Trophoblast cell (in vitro differentiated cells and primary cell): ENCODE results near the gene TMEM87B.
A peak's percentile ranks its signal among the peaks of the same experiment; 100 is the strongest.
"Not testable (repeated sequence)": the region's sequence is repeated elsewhere in the genome, so short reads cannot be mapped to it uniquely, and the experiment has no call there.

ENCODE experiments used
- DNase-seq, 2 donors: peaks; one replicate each; pipeline ENCODE4 v3.0.0-alpha.2; 2016
- H2AFZ ChIP-seq: 2 replicates; pipeline ENCODE4 v1.6.1; 2013; ENCODE audit warnings: low read length, moderate library complexity, mild to moderate bottlenecking; ENCODE audit not compliant: insufficient read depth, poor library complexity
- H2AK5ac ChIP-seq: 2 replicates; pipeline ENCODE4 v1.6.1; 2013; ENCODE audit warnings: mild to moderate bottlenecking, low read length
- H2BK120ac ChIP-seq: 2 replicates; pipeline ENCODE4 v1.6.1; 2013; ENCODE audit warnings: low read length, mild to moderate bottlenecking, moderate library complexity; ENCODE audit not compliant: insufficient read depth, poor library complexity
- H2BK12ac ChIP-seq: 2 replicates; pipeline ENCODE4 v1.6.1; 2013; ENCODE audit warnings: mild to moderate bottlenecking, low read length, moderate library complexity
- H2BK5ac ChIP-seq: 2 replicates; pipeline ENCODE4 v1.6.1; 2013; ENCODE audit warnings: low read length, low read depth, moderate library complexity, mild to moderate bottlenecking; ENCODE audit not compliant: poor library complexity
- H3K14ac ChIP-seq: 2 replicates; pipeline ENCODE4 v1.6.1; 2013; ENCODE audit warnings: mild to moderate bottlenecking, low read length
- H3K18ac ChIP-seq: 2 replicates; pipeline ENCODE4 v1.6.1; 2013; ENCODE audit warnings: mild to moderate bottlenecking, low read length
- H3K23ac ChIP-seq: 2 replicates; pipeline ENCODE4 v1.6.1; 2013; ENCODE audit warnings: low read length
- H3K27ac ChIP-seq: 2 replicates; pipeline ENCODE4 v1.5.1; 2013; ENCODE audit warnings: low read depth, mild to moderate bottlenecking, inconsistent platforms, low read length, moderate library complexity
- H3K27me3 ChIP-seq: 2 replicates; pipeline ENCODE4 v1.6.1; 2013; ENCODE audit warnings: inconsistent platforms, mild to moderate bottlenecking, low read length, moderate library complexity; ENCODE audit not compliant: insufficient read depth
- H3K36me3 ChIP-seq, 2 experiments: 1 replicate in 1 of 2; 2 replicates in 1 of 2; pipeline ENCODE4 v1.6.1; 2013; ENCODE audit warnings: low read length in 2 of 2, mild to moderate bottlenecking in 2 of 2, moderate library complexity in 1 of 2; ENCODE audit not compliant: insufficient read depth in 2 of 2, control insufficient read depth in 1 of 2
- H3K4ac ChIP-seq: 2 replicates; pipeline ENCODE4 v1.6.1; 2013; ENCODE audit warnings: low read depth, mild to moderate bottlenecking, low read length, moderate library complexity
- H3K4me1 ChIP-seq, 2 experiments: 1 replicate in 1 of 2; 2 replicates in 1 of 2; pipeline ENCODE4 v1.6.1; 2013; ENCODE audit warnings: low read length in 2 of 2, mild to moderate bottlenecking in 2 of 2, moderate library complexity in 1 of 2; ENCODE audit not compliant: insufficient read depth in 2 of 2, control insufficient read depth in 1 of 2
- H3K4me2 ChIP-seq: 2 replicates; pipeline ENCODE4 v1.6.1; 2013; ENCODE audit warnings: inconsistent platforms, mild to moderate bottlenecking, low read length, moderate library complexity
- H3K4me3 ChIP-seq: 2 replicates; pipeline ENCODE4 v1.5.1; 2013; ENCODE audit warnings: mild to moderate bottlenecking, low read depth, low read length, inconsistent platforms
- H3K79me1 ChIP-seq: one replicate; pipeline ENCODE4 v1.6.1; 2013; ENCODE audit warnings: low read length
- H3K79me2 ChIP-seq: 2 replicates; pipeline ENCODE4 v1.6.1; 2013; ENCODE audit warnings: low read length, mild to moderate bottlenecking; ENCODE audit not compliant: control insufficient read depth, insufficient read depth, poor library complexity
- H3K9ac ChIP-seq: 2 replicates; pipeline ENCODE4 v1.6.1; 2013; ENCODE audit warnings: mild to moderate bottlenecking, low read length
- H3K9me3 ChIP-seq: 2 replicates; pipeline ENCODE4 v1.6.1; 2013; ENCODE audit warnings: low read depth, mild to moderate bottlenecking, control low read depth, inconsistent platforms, low read length; ENCODE audit not compliant: insufficient read depth
- H4K12ac ChIP-seq: 2 replicates; pipeline ENCODE4 v1.6.1; 2013; ENCODE audit warnings: low read depth, mild to moderate bottlenecking, low read length, moderate library complexity
- H4K8ac ChIP-seq: 2 replicates; pipeline ENCODE4 v1.6.1; 2013; ENCODE audit warnings: low read depth, mild to moderate bottlenecking, low read length, moderate library complexity
- H4K91ac ChIP-seq: one replicate; pipeline ENCODE4 v1.6.1; 2013; ENCODE audit warnings: low read depth, mild to moderate bottlenecking, low read length, moderate library complexity
- WGBS: extraction: QIAGEN DNeasy Blood & Tissue Kit; methylation state at CpG from one replicate; pipeline ENCODE4 v1.1.7; 2013; ENCODE audit warnings: missing lambda C conversion rate; ENCODE audit not compliant: insufficient read length, insufficient coverage; ENCODE audit errors: extremely low coverage; 5-methylcytosine and 5-hydroxymethylcytosine counted together

Gene TMEM87B

GRCh38 chr2:112113354-112113753 lies 58.3 kb downstream of the TMEM87B start:
- peaks cover 11 to 12% of the 10 kb centered on the region in 2 experiments for H3K36me3 ChIP-seq
- not testable (repeated sequence) for H2AFZ ChIP-seq, H3K4me1 ChIP-seq, H2BK5ac ChIP-seq, H3K9me3 ChIP-seq, H3K18ac ChIP-seq, H2BK12ac ChIP-seq, DNase-seq, H3K79me1 ChIP-seq, H4K12ac ChIP-seq, H3K23ac ChIP-seq, H3K4ac ChIP-seq, H2BK120ac ChIP-seq, H4K8ac ChIP-seq, H3K27ac ChIP-seq, H4K91ac ChIP-seq, H3K79me2 ChIP-seq, H3K27me3 ChIP-seq, H2AK5ac ChIP-seq, H3K4me3 ChIP-seq, H3K9ac ChIP-seq, H3K4me2 ChIP-seq, H3K14ac ChIP-seq
- WGBS = no CpG with 5 or more reads among the region's 4 CpGs

GRCh38 chr2:112118148-112118547 lies 63.1 kb downstream of the TMEM87B start:
- H4K91ac ChIP-seq = no peak overlapping the region
- no peak overlapping the region for H2BK5ac ChIP-seq
- no peak overlapping the region for H3K4me2 ChIP-seq
- no peak overlapping the region for H2BK120ac ChIP-seq
- peak; percentile 60 to 84 for DNase-seq
- no peak overlapping the region for H2BK12ac ChIP-seq
- H3K4me3 ChIP-seq = no peak overlapping the region
- no peak overlapping the region for H3K18ac ChIP-seq
- no peak overlapping the region for H4K8ac ChIP-seq
- H3K14ac ChIP-seq = no peak overlapping the region
- H3K79me1 ChIP-seq = no peaks in the 10 kb centered on the region
- no peak overlapping the region for H3K9ac ChIP-seq
- H3K9me3 ChIP-seq = no peaks in the 10 kb centered on the region
- H2AFZ ChIP-seq = no peak overlapping the region
- no peak overlapping the region for H3K27ac ChIP-seq
- WGBS = no CpG with 5 or more reads among the region's 4 CpGs
- H3K36me3 ChIP-seq = peaks cover 3 to 8% of the 10 kb centered on the region in 2 experiments
- H3K23ac ChIP-seq = no peak overlapping the region
- H3K27me3 ChIP-seq = no peaks in the 10 kb centered on the region
- H3K4me1 ChIP-seq = no peaks in the 10 kb centered on the region
- H3K79me2 ChIP-seq = no peaks in the 10 kb centered on the region
- H2AK5ac ChIP-seq = no peak overlapping the region
- no peak overlapping the region for H4K12ac ChIP-seq
- H3K4ac ChIP-seq = no peak overlapping the region

GRCh38 chr2:112121682-112122254 lies 66.7 kb downstream of the TMEM87B start:
- peak in 1 of 2 donors; percentile 61 for DNase-seq
- Histone ChIP-seq H3K36me3 (peaks cover under 1 to 5% of the 10 kb centered on the region in 2 experiments), H3K4ac (no peak overlapping the region), H3K79me1 (no peaks in the 10 kb centered on the region), H3K79me2 (no peaks in the 10 kb centered on the region), H4K12ac (no peak overlapping the region), H2BK5ac (no peak overlapping the region), H4K8ac (no peak overlapping the region), H3K9me3 (no peaks in the 10 kb centered on the region), H3K27me3 (no peaks in the 10 kb centered on the region), H3K14ac (no peak overlapping the region), H2AFZ (no peak overlapping the region), H2BK12ac (no peak overlapping the region), H3K23ac (no peak overlapping the region), H2BK120ac (no peak overlapping the region), H3K4me3 (no peak overlapping the region), H3K18ac (no peak overlapping the region), H3K27ac (no peak overlapping the region), H3K4me1 (no peaks in the 10 kb centered on the region), H4K91ac (no peak overlapping the region), H3K4me2 (no peak overlapping the region), H3K9ac (no peak overlapping the region), H2AK5ac (no peak overlapping the region)

GRCh38 chr2:112129060-112129459 lies 74.0 kb downstream of the TMEM87B start:
- Histone ChIP-seq H3K79me1 (no peaks in the 10 kb centered on the region), H3K9ac (no peak overlapping the region), H3K4ac (no peak overlapping the region), H4K12ac (no peak overlapping the region), H3K79me2 (no peaks in the 10 kb centered on the region), H2BK120ac (no peak overlapping the region), H2AFZ (no peak overlapping the region), H3K4me1 (no peaks in the 10 kb centered on the region), H4K8ac (no peak overlapping the region), H3K18ac (no peak overlapping the region), H3K4me2 (no peak overlapping the region), H3K23ac (no peak overlapping the region), H3K27me3 (no peaks in the 10 kb centered on the region), H2AK5ac (no peak overlapping the region), H4K91ac (no peak overlapping the region), H2BK12ac (no peak overlapping the region), H3K9me3 (no peaks in the 10 kb centered on the region), H3K14ac (no peak overlapping the region), H3K4me3 (no peak overlapping the region), H3K27ac (no peak overlapping the region), H3K36me3 (no peaks in the 10 kb centered on the region), H2BK5ac (no peak overlapping the region)
- no CpG with 5 or more reads among the region's 1 CpG for WGBS
- no peak for DNase-seq
